ENCODE measurements around the gene DGKG.

- TF ChIP-seq POLR2A (IDR thresholded peaks at IDR 0.05; ENCODE audit: low read depth, low read length), result no peak
- TF ChIP-seq POLR2AphosphoS5 (IDR thresholded peaks at IDR 0.05; ENCODE audit: low read depth, low read length), result no peak
- no peak for TF ChIP-seq TAF1 (IDR thresholded peaks at IDR 0.05; ENCODE audit: low read depth, low read length)
- TF ChIP-seq SPI1 (IDR thresholded peaks at IDR 0.05; ENCODE audit: low read depth, low read length), result no peak
- TF ChIP-seq POU2F2 (IDR thresholded peaks at IDR 0.05; ENCODE audit: low read depth, low read length), result no peak
Observed at GRCh38 chr3:186217820-186218164, 144.2 kb downstream of the DGKG start.
